HG03457 (cell line): ENCODE data around the gene ARHGEF19.

ENCODE experiments used
- ATAC-seq: cut with Tn5 transposase; IDR thresholded peaks from one replicate; pipeline ENCODE4 v1.9.1; 2021; ENCODE audit warnings: moderate number of reproducible peaks; ENCODE audit not compliant: unreplicated experiment

The ARHGEF19 gene

DNA sequence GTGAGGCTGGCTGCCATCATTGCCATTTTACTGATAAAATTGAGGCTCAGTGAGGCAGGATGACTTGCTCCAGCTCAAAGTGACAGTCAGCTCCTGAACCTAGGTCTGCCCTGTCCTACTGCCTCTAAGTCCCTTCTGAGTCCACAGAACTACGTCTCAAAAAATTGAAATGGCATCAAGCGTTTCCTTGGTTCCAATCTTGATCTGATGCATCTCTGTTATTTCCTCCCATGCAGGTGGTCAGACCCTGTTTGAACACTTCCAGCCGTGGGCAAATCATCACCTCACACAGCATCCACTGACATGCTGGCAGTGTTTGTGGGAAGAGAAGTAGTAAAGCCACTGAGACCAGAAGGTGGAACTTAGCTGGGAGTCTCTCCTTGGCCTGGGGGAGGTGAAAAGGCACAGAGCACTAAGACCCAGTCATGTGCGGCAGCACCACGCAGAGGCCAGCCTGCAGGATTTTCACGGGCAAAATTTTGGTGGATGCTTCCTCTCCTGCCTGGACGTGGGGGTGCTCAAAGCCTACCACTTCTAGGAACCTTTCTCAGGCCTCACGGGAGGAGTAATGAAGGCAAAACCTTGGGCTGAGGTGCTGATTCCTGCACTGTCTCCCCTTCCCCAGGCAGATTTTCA lies 32.3 kb upstream of the ARHGEF19 start:
- ATAC-seq, result no peak

DNA sequence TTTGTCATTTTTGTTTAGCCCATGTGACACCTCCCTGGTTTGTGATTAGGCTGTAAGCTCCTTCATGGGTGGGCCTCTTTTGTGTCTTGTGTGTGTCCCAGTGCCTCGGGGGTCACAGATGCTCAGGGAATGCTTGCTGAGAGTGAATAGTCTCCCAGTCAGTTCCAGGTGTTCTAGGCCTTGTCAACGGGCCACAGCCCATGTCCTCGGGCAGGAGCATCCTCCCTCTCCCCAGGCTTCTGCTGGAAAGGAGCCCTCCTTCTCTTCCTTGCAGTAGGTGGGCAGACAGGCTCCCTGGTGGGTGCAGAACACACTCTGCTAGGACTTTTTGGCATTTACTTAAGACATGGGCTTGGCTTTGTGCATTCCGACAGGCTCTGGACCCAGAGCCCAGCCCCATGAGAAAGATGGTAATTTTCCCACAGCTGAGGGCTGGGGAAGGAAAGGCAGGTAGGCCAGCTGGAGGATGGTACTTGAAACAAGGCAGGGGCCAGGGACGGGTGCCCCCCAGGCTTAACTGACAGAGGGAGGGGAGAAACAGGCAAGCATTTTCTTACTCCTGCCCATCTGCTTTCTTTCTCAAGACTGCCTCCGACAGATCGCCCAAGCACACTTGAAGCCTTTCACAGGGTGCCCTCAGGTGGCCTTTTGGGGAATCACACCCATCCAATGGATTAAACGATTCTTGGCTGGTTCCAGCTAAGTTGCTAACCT lies 31.6 kb upstream of the ARHGEF19 start:
- ATAC-seq, result no peak

DNA sequence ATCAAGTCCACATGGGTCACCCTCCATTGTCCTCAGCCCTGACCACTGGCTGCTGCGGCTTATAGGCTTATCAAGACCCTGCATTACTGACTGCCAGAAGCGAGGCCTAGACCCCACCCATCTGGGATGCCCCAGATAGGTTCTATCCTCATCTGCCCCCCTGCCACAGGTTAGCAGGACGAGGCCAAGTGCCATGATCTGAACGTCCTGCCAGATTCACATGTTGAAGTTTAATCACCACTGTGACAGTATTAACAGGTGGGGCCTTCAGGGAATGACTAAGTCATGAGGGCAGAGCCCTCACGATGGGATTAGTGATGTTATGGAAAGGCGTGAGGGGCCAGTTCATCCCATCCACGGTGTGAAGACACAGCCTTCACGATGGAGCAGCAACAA lies 30.8 kb upstream of the ARHGEF19 start:
- no peak for ATAC-seq

DNA sequence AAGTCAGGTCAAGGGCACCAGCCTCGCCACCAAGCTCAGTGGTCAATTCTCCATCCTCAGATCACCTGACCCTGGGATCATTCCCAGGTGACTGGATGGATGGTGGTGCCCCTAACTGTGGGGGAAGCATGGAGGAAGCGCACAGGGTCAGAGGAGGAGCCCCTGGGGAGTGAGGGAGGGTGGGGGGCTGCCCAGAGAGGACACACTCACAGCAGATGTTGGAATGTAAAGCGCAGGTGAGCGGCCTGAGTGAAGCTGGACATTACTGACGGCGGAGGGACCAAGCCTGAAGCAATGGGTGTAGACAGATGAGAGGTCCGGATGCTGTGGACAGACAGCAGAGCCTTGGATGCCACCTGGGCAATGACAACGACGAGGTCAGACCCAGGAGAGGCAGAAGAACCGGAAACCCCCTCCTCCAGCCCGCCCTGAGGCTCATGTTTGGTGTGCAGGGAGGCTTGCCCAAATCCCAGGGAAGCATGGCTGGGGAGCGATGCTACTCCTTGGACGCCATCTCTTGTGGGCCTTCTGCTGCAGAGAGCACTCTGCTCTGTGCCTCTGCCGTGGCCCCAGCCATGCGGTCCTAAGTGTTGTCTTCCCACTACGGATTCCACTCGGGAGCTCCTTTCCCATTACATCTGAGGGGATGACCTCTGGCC lies 30.2 kb upstream of the ARHGEF19 start:
- ATAC-seq, result no peak

DNA sequence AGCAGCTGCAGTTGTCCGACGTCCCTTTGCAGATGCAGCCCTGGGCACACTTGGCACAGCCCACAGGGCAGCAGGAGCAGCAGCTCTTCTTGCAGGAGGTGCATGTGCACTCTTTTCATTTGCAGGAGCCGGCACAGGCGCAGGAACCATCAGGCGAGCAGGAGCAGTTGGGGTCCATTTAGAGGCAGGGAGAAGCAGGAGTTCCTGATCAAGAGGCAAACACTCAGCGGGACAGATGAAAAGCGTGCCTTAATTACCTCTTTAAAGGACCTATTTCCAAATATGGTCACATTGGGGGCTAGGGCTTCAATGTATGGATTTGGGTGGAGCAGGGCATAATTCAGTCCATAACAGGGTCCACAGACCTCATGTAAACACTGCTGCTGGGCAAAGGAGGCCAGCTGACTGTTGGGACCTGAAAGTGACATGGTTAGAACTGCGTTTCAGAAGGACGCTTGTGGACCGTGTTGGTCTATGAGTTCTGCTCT lies 28.8 kb upstream of the ARHGEF19 start:
- ATAC-seq, result no peak

DNA sequence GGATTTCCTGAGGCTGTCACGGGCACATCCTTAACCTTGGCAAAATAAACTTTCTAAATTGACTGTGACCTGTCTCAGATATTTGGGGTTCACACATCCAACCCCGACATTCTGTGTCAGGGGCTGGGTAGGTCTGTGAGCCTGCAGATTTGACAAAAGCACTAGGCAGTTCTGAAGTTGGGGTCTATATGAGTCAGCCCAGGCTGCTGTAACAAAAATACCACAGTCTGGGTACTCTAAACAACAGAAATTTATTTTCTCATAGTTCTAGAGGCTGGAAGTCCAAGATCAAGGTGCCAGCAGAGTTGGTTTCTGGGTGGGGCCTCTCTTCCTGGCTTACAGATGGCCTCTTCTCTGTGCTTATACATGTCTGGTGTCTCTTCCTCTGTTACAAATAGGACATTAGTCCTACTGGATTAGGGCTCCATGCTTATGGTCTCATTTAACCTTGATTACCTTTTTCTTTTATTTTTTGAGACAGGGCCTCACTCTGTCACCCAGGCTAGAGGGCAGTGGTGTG lies 27.6 kb upstream of the ARHGEF19 start:
- ATAC-seq, result no peak

DNA sequence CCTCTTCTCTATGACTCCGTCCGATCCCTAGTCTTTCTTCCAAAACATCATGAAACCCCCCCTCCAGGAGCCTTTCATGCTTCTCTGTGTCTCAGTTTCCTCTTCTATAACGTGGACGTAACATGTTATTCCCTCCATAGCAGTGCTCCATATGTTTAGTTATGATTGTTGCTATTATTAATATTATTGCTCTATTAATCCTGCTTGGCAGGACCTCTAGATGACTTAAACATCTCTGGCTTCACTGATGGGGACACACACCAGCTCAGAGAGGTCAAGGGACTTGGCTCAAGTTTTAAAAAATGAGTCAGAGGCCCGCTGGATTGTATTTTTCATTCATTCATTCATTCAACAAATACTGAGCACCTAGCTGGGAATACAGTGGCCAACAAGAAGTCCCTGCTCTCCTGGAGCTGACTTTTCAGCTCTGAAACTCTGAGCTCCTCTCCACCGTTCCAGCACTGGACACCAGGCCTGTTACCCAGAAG lies 24.9 kb upstream of the ARHGEF19 start:
- ATAC-seq, result no peak

DNA sequence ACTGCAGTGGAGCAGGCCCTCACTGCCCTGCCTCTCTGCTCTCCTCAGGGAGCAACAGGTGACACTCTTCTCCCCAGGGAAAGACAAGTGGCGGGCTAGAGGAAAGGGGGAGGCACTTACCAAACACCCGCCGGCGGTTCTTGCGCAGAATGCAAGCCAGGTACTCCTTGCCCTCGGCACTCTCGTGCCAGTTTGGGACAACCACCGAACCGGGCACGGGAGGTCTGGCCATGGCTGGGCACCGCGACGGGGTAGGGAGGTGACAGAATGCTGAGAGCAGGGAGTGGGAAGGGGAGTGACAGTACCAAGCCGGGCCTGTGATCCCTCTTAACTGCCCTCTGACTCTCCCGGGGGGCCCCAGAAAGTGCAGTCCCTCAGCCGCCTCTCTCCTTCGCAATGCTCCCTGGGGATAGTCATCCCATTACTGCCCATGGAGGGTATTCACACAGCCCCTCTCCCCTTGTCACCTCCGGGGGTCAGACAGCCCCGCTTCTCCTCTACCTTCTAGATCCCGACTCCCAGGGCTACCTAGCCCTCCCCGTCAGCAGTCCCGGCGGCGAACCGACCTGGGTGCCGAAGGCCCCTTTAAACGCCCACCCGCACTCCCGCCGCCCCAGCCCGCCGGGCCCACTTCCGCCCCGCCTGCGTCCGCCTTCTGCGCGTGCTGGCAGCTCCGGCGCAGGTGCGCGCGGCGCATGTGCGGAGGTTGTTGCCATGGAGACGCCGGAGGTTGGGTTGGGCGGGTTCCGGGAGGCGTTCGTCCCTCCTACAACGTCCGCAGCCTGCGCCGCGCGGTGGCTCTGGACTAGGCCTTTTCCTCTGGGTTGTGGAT lies 24.3 kb upstream of the ARHGEF19 start, which contains the start of gene CPLANE2:
Gene CPLANE2 (minus strand): TSS at position 673 of the 832 bp plus-strand sequence. CDS start 441 bp downstream, at position 232.
- ATAC-seq, result no peak

DNA sequence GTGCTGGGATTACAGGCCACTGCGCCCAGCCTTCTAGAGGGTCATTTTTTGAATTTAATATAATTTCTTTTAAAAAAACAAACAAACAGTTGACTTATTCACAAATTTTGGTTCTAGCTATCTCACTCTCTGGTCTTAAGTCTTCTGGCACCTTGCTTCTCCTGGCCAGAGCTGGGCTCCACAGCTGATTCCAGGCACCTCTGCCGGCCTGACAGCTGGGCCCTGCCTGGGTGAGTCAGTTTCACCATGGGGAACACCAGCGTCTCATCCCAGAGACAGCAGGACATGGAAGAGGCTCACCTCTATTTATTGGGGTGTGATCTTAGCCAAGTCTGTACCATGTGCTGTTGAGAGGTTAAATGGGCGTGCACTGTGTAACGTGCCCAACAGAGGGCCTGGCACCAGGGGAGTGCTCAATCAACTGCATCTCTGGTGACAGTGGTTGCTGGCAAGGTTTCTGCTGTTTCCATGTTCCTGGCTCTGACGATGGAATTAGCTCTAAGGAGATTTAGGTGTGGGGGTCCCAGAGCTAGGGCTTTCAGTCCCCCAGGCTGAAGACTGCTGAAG lies 23.6 kb upstream of the ARHGEF19 start:
- ATAC-seq, result no peak

DNA sequence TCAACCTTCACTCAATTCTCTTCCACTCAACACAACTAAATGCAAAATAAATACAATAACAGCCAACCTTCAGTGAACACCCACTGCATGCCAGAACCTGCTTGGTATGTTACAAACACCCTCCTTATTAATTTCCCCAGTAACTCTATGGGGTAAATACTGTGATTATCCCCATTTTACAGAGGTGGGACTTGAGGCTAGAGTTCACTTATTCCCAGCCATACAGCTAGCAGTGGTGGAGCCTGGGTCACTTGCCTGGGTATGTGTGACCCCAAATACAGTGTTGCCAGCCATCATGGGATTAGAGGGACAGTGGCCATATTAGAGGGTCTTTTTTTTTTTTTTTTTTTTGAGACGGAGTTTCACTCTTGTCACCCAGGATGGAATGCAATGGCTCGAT lies 22.9 kb upstream of the ARHGEF19 start:
- no peak for ATAC-seq

DNA sequence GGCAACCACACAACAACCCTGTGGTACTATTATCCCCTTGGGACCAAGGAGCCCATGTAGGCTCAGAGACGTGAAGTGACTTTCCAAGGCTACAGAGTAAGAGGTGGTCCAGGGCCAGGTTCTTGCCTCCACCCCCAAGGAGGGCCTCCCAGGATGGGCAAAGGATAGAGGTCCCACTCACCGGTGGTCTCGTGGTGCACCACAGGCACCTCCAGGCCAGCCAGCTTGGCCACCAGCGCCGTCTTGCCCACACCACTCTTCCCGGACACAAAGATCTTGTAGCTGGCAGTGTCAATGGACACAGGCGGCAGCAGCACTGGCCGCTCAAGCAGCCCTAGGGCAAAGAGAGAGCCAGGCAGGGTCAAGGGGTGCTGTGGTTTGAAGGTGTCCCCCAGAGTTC lies 21.0 kb upstream of the ARHGEF19 start:
- ATAC-seq, result no peak

DNA sequence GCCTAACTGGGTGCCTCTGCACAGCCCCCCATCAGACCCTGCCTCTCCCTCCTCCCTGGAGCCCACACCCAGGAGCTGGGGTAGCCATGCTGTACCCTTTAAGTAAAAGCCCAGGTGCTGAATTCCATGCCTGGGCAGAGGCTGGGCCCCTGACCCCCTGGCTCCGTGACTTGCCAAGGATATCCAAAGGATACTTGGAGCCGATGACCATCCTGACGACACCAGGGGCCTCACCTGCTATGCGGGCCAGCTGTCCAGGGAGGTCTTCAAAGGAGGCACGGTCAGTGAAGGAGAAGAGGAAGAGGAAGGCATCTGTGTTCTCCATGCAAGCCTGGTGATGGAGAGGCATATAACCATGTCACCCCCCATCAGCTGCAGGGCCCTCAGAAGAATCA lies 19.9 kb upstream of the ARHGEF19 start:
- ATAC-seq, result no peak

DNA sequence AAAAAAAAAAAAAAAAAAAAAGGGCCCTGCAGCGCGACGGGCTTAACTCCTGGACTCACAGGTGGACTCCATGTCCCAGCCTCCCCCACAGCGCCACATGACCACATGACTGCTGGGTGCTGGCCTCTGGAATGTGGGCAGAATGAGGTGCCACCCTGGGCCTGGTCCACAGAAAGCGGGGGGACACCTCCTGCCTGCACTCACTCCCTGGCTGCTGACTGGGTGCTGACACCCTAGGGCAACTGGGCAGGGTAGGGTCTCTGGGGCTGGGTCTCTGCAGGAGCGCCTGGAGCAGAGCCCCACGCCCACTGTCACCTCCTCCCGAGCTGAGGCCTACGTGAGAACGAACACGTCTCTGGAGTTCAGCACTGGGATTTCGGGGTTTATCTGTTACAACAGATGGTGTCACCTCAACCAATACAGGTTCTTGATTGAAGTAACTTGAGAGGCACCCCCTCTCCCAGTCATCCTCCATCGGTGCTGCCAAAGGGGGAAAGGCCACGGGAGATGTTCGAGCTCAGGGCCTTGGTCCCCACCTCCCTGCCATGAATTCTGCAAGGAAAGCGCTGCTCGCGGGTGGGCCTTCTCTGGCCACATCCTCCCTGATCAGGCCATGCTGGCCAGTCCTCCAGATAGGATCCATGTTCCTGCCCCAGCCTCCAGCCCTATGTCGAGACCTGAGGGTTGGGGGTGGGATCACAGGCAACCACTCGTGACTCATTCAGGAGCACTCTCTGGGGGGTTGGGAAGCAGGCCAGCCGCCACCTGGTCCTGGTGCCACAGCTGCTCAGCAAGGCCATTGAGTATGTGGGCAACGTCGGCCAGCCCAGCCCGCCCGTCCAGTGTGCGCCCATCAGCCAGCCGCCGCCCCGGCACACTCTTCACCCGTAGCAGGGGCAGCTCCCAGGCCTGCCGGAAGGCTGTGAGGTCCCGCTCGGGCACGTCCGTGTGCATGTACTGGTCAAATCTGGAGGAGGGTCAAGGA lies 19.2 kb upstream of the ARHGEF19 start:
- ATAC-seq, result no peak

DNA sequence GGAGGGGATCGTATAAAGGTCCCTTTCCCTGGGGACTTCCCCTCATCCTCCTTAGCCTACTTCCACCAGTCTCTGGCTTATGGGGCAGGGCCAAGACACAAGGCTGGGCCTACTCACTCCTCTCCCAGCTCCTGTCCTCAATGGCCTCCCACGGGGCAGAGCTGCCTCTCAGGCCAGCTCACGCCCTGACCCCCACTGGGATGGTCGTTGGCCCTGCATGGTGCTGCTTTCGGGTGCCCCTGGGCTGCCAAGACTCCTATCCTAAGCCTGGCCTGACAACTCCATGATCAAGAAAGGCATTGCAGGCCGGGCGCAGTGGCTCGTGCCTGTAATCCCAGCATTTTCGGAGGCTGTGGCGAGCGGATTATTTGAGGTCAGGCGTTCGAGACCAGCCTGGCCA lies 18.3 kb upstream of the ARHGEF19 start:
- no peak for ATAC-seq

DNA sequence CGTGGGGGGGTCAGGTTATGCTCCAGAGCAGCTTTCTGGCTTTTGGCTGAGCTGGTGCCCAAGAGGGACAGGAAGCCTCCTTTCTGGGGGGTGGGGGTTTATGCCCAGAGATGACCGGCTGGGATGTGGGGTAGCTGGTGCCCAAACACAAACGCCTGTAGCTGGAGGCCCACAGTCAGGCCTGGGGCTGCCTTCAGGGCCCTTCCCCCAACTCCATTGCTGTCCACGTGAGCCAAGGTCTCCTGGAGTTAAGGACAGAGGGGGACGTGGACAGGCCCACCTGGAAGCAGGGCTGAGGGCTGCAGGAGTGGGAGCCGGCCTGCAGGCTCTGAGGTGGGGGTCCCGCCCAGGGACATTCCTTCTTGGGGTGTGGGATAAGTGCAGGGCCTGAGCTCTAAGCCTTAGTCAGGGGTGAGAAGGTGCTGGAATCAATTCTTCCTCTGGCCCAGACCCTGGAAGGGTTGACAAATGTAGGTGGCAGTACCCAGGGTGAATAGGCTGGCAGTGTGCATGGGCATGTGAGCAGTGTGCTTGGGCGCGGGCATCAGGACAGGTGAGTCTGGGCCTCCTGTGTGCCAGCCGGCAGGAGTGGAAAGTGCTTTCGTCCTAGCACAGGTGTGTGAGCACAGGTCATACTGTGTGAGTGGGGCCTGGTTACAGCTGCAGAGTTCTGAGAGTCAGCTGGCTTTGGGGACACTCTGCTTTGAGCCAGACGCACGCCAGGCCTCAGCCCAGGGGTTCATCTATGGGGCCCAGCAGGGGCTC lies 17.7 kb upstream of the ARHGEF19 start:
- no peak for ATAC-seq

DNA sequence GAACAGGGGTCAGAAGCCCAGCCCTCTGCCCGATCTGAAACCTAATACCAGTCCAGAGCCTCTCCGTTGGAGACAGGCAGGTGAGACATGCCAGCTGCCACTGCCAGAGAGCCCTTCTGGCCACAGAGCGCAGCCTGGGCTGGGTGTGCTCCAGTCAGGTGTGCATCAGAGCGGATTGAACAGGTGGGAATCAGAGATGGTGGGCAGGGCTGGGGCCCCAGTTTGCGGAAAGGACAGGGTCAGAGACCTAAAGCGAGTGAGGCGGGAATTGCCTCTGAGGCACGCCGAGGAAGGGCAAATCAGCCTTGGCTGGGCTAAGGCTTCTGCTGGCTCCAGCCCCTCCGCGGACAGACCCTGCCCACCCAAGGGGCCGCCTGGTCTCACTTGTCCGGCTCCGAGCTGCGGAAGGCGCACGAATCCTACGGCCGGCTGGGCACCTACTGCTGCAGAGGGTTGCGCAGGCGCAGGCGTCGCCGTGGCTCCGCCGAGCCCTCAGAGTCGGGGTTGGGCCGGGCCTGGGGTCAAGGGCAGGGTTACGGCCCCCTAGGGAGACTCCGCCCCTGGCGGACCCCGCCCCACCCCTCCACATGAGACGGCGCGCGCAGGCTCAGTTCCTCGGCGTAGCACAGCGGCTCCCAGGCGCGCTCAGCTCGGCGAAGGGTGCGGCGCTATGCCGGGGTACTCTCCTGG lies 14.2 kb upstream of the ARHGEF19 start:
- ATAC-seq, result no peak

DNA sequence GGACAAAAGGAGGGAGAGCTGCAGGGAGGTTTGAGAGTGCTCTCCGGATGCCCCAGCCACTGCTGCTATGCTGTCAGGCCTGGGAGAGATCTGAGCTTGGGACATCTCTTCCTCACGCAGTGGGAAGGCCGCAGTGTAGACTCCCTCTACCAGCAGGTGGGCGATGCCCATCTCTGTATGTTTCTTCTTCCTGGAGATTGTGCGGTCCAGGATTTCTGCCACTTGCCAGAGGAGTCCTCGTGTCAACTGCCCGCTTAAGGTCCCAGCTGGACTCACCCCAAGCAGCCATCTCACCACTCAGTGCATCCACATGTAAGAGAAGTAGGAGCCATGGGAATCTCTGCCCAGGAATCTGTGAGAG lies 13.7 kb upstream of the ARHGEF19 start:
- no peak for ATAC-seq

DNA sequence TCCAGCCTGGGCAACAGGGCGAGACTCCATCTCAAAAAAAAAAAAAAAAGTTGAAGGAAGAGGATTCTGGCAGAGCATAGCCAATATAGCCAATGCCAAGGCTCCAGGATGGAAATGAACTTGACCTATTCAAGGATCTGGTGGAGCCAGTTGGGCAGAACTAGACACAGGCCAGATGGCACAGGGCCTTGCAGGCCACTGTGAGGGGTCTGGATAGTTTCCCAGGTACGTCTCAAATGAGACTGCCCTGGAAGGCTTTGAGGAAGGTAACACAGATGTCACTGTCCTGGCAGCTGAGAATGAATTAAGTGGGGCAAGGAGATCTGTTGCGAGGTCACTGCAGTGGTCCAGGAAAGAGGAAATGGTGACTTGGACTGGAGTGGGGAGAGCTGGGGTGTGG lies 12.0 kb upstream of the ARHGEF19 start:
- no peak for ATAC-seq
